ENCODE results near the gene CCDC102B.
"Not testable (repeated sequence)": the region's sequence is repeated elsewhere in the genome, so short reads cannot be mapped to it uniquely, and the experiment has no call there.

Gene CCDC102B

GRCh38 chr18:68847219-68847837, 49.4 kb downstream of the CCDC102B start:
- no peaks in the 10 kb centered on the region for H3K27me3 Mint-ChIP-seq

GRCh38 chr18:68848242-68848641, 50.4 kb downstream of the CCDC102B start:
- H3K27me3 Mint-ChIP-seq, result no peaks in the 10 kb centered on the region
- H3K36me3 Mint-ChIP-seq, result no peaks in the 10 kb centered on the region
- H3K4me3 Mint-ChIP-seq, result no peak overlapping the region
- H3K9me3 Mint-ChIP-seq, result no peaks in the 10 kb centered on the region
- no peaks in the 10 kb centered on the region for H3K4me1 Mint-ChIP-seq
- no peak overlapping the region for H3K27ac Mint-ChIP-seq

More at GRCh38 chr18:68847219-68847837, 49.4 kb downstream of the CCDC102B start:
- no peaks in the 10 kb centered on the region for H3K4me1 Mint-ChIP-seq
- no peaks in the 10 kb centered on the region for H3K36me3 Mint-ChIP-seq
- H3K4me3 Mint-ChIP-seq, result no peak overlapping the region
- no peak overlapping the region for H3K27ac Mint-ChIP-seq
- H3K9me3 Mint-ChIP-seq, result no peaks in the 10 kb centered on the region

GRCh38 chr18:68854786-68855391, 57.0 kb downstream of the CCDC102B start:
- Mint-ChIP-seq H3K9me3 (no peaks in the 10 kb centered on the region), H3K4me1 (no peaks in the 10 kb centered on the region), H3K27me3 (no peaks in the 10 kb centered on the region), H3K4me3 (no peak overlapping the region), H3K36me3 (no peaks in the 10 kb centered on the region), H3K27ac (no peak overlapping the region)

- H3K36me3 Mint-ChIP-seq, result no peaks in the 10 kb centered on the region
- H3K27ac Mint-ChIP-seq, result no peak overlapping the region
- no peaks in the 10 kb centered on the region for H3K4me1 Mint-ChIP-seq
- no peaks in the 10 kb centered on the region for H3K9me3 Mint-ChIP-seq
- H3K4me3 Mint-ChIP-seq, result no peak overlapping the region
- no peaks in the 10 kb centered on the region for H3K27me3 Mint-ChIP-seq
Measured at GRCh38 chr18:68855491-68855890, 57.6 kb downstream of the CCDC102B start.

GRCh38 chr18:68861365-68861764, 63.5 kb downstream of the CCDC102B start:
- H3K36me3 Mint-ChIP-seq, result no peaks in the 10 kb centered on the region
- no peaks in the 10 kb centered on the region for H3K27me3 Mint-ChIP-seq
- no peaks in the 10 kb centered on the region for H3K4me1 Mint-ChIP-seq
- H3K9me3 Mint-ChIP-seq, result no peaks in the 10 kb centered on the region
- no peak overlapping the region for H3K4me3 Mint-ChIP-seq
- H3K27ac Mint-ChIP-seq, result no peak overlapping the region

GRCh38 chr18:68865021-68865420, 67.1 kb downstream of the CCDC102B start:
- H3K4me1 Mint-ChIP-seq, result no peaks in the 10 kb centered on the region
- no peaks in the 10 kb centered on the region for H3K36me3 Mint-ChIP-seq

GRCh38 chr18:68865503-68865902, 67.6 kb downstream of the CCDC102B start:
- Mint-ChIP-seq H3K27me3 (no peaks in the 10 kb centered on the region), H3K4me3 (no peak overlapping the region)

More at GRCh38 chr18:68865021-68865420, 67.1 kb downstream of the CCDC102B start:
- H3K4me3 Mint-ChIP-seq, result no peak overlapping the region
- no peaks in the 10 kb centered on the region for H3K9me3 Mint-ChIP-seq
- no peaks in the 10 kb centered on the region for H3K27me3 Mint-ChIP-seq
- no peak overlapping the region for H3K27ac Mint-ChIP-seq

GRCh38 chr18:68873003-68873402, 75.1 kb downstream of the CCDC102B start:
- Mint-ChIP-seq H3K4me1 (no peaks in the 10 kb centered on the region), H3K4me3 (no peak overlapping the region), H3K27me3 (no peaks in the 10 kb centered on the region), H3K36me3 (no peaks in the 10 kb centered on the region), H3K9me3 (no peaks in the 10 kb centered on the region), H3K27ac (no peak overlapping the region)

More at GRCh38 chr18:68865503-68865902, 67.6 kb downstream of the CCDC102B start:
- no peaks in the 10 kb centered on the region for H3K4me1 Mint-ChIP-seq
- H3K9me3 Mint-ChIP-seq, result no peaks in the 10 kb centered on the region
- no peak overlapping the region for H3K27ac Mint-ChIP-seq
- H3K36me3 Mint-ChIP-seq, result no peaks in the 10 kb centered on the region

- Mint-ChIP-seq H3K9me3 (no peaks in the 10 kb centered on the region), H3K36me3 (no peaks in the 10 kb centered on the region), H3K4me3 (no peak overlapping the region), H3K4me1 (no peaks in the 10 kb centered on the region), H3K27me3 (no peaks in the 10 kb centered on the region), H3K27ac (no peak overlapping the region)
Measured at GRCh38 chr18:68874361-68874760, 76.5 kb downstream of the CCDC102B start.

GRCh38 chr18:68879947-68880346, 82.1 kb downstream of the CCDC102B start:
- H3K4me1 Mint-ChIP-seq, H3K4me3 Mint-ChIP-seq, H3K27me3 Mint-ChIP-seq, H3K27ac Mint-ChIP-seq, H3K36me3 Mint-ChIP-seq, H3K9me3 Mint-ChIP-seq: not testable (repeated sequence)

GRCh38 chr18:68887410-68887809, 89.5 kb downstream of the CCDC102B start:
- H3K27ac Mint-ChIP-seq, result no peak overlapping the region
- no peaks in the 10 kb centered on the region for H3K4me1 Mint-ChIP-seq
- no peaks in the 10 kb centered on the region for H3K27me3 Mint-ChIP-seq
- no peak overlapping the region for H3K4me3 Mint-ChIP-seq
- H3K36me3 Mint-ChIP-seq, result no peaks in the 10 kb centered on the region
- H3K9me3 Mint-ChIP-seq, result no peaks in the 10 kb centered on the region

GRCh38 chr18:68893354-68893753, 95.5 kb downstream of the CCDC102B start:
- Mint-ChIP-seq H3K36me3 (no peaks in the 10 kb centered on the region), H3K4me3 (no peak overlapping the region), H3K4me1 (no peaks in the 10 kb centered on the region), H3K27me3 (no peaks in the 10 kb centered on the region), H3K27ac (no peak overlapping the region), H3K9me3 (no peaks in the 10 kb centered on the region)

GRCh38 chr18:68897286-68897685, 99.4 kb downstream of the CCDC102B start:
- Mint-ChIP-seq H3K4me3 (no peak overlapping the region), H3K4me1 (no peaks in the 10 kb centered on the region), H3K27me3 (no peaks in the 10 kb centered on the region), H3K9me3 (no peaks in the 10 kb centered on the region), H3K27ac (no peak overlapping the region), H3K36me3 (no peaks in the 10 kb centered on the region)

- Mint-ChIP-seq H3K4me3 (no peak overlapping the region), H3K27ac (no peak overlapping the region), H3K4me1 (peaks cover 10% of the 10 kb centered on the region), H3K36me3 (no peaks in the 10 kb centered on the region), H3K27me3 (no peaks in the 10 kb centered on the region), H3K9me3 (no peaks in the 10 kb centered on the region)
Measured at GRCh38 chr18:68909579-68909978, 111.7 kb downstream of the CCDC102B start.

GRCh38 chr18:68915061-68915460, 117.2 kb downstream of the CCDC102B start:
- no peaks in the 10 kb centered on the region for H3K27me3 Mint-ChIP-seq
- peaks cover 10% of the 10 kb centered on the region for H3K4me1 Mint-ChIP-seq
- no peaks in the 10 kb centered on the region for H3K9me3 Mint-ChIP-seq
- H3K36me3 Mint-ChIP-seq, result no peaks in the 10 kb centered on the region
- no peak overlapping the region for H3K4me3 Mint-ChIP-seq
- no peak overlapping the region for H3K27ac Mint-ChIP-seq

- Mint-ChIP-seq H3K36me3 (no peaks in the 10 kb centered on the region), H3K4me3 (no peak overlapping the region), H3K27me3 (no peaks in the 10 kb centered on the region), H3K9me3 (no peaks in the 10 kb centered on the region), H3K27ac (no peak overlapping the region), H3K4me1 (peaks cover 10% of the 10 kb centered on the region)
Measured at GRCh38 chr18:68916734-68917133, 118.9 kb downstream of the CCDC102B start.

- no peak overlapping the region for H3K27ac Mint-ChIP-seq
Measured at GRCh38 chr18:68918216-68918615, 120.3 kb downstream of the CCDC102B start.

More at GRCh38 chr18:68918216-68918615, 120.3 kb downstream of the CCDC102B start:
- no peaks in the 10 kb centered on the region for H3K9me3 Mint-ChIP-seq
- no peaks in the 10 kb centered on the region for H3K27me3 Mint-ChIP-seq
- peaks cover 10% of the 10 kb centered on the region for H3K4me1 Mint-ChIP-seq
- no peak overlapping the region for H3K4me3 Mint-ChIP-seq
- H3K36me3 Mint-ChIP-seq, result no peaks in the 10 kb centered on the region
